NT2/D1 (cell line): ENCODE results near the gene MAP2.

Experiments
- DNase-seq: peaks from one replicate; pipeline ENCODE4 v3.0.0-alpha.2; 2011; ENCODE audit warnings: low read depth, low spot score
- H3K27me3 ChIP-seq: 2 replicates; pipeline ENCODE4 v1.6.0; 2011; ENCODE audit warnings: mild to moderate bottlenecking; ENCODE audit not compliant: insufficient read length, insufficient read depth
- H3K36me3 ChIP-seq: 2 replicates; pipeline ENCODE4 v1.6.1; 2011; ENCODE audit warnings: mild to moderate bottlenecking, low read length, mixed read lengths; ENCODE audit not compliant: insufficient read depth, insufficient read length
- H3K4me1 ChIP-seq: 2 replicates; pipeline ENCODE4 v1.5.1; 2011; ENCODE audit not compliant: insufficient read depth, insufficient read length
- H3K4me3 ChIP-seq: 2 replicates; pipeline ENCODE4 v1.5.1; 2011; ENCODE audit warnings: low read depth; ENCODE audit not compliant: insufficient read length
- H3K9ac ChIP-seq: 2 replicates; pipeline ENCODE4 v1.6.0; 2011; ENCODE audit warnings: low read depth; ENCODE audit not compliant: insufficient read length
- H3K9me3 ChIP-seq: 2 replicates; pipeline ENCODE4 v1.5.1; 2011; ENCODE audit warnings: mild to moderate bottlenecking, low read length; ENCODE audit not compliant: insufficient read depth
- SUZ12 ChIP-seq: IDR thresholded peaks from 2 replicates; pipeline ENCODE4 v1.6.1; 2011; ENCODE audit not compliant: insufficient read length, insufficient read depth; ENCODE audit errors: extremely low read depth
- YY1 ChIP-seq: IDR thresholded peaks from 2 replicates; pipeline ENCODE4 v1.6.1; 2011; ENCODE audit not compliant: insufficient read length, insufficient read depth
- ZNF274 ChIP-seq: IDR thresholded peaks from 2 replicates; pipeline ENCODE4 v1.6.1; 2011; ENCODE audit warnings: mild to moderate bottlenecking, low read depth, low read length

MAP2 gene

GRCh38 chr2:209686448-209686847 lies 262.6 kb downstream of the MAP2 start:
- H3K27me3 ChIP-seq: no peaks in the 10 kb centered on the region
- no peak overlapping the region for H3K9ac ChIP-seq
- no peak for DNase-seq
- no peaks in the 10 kb centered on the region for H3K9me3 ChIP-seq
- no peak overlapping the region for H3K4me3 ChIP-seq
- H3K4me1 ChIP-seq: no peaks in the 10 kb centered on the region
- TF ChIP-seq SUZ12 (no peak), YY1 (no peak), ZNF274 (no peak)
- no peaks in the 10 kb centered on the region for H3K36me3 ChIP-seq

DNA sequence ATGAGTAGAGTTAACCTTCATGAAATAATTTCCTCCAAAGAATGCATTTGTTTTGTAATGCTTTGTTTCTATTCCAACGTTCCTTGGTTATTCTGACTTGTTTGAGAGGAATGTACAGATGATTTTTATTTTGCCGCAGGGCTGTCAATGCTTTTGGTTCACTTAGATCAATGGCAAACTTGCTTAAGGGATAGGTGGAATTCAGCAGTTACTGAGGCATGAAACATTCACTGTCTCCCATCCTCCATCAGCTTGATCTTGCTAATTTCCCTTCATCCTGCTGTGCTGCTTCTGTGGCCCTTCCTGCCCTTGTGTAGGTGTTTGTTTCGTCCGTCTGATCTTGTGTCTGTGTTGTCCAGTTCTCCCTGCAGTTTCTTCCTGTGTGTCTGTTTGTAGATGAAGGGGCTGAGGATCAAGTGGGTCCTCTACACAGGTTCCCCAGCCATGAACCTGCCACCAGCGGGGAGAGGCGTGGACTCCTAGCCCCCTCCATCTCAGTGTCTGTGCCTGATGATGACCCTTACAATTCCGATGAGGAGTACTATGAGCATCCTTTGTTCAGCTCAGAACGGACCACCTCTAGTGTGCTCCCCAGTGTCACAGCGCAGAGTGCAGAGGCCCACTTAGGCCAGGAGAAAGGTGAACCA lies 263.6 kb downstream of the MAP2 start:
- no peaks in the 10 kb centered on the region for H3K4me1 ChIP-seq
- H3K4me3 ChIP-seq: no peak overlapping the region
- H3K9me3 ChIP-seq: no peaks in the 10 kb centered on the region
- H3K36me3 ChIP-seq: no peaks in the 10 kb centered on the region
- H3K9ac ChIP-seq: no peak overlapping the region
- DNase-seq: no peak
- TF ChIP-seq SUZ12 (no peak), YY1 (no peak), ZNF274 (no peak)
- H3K27me3 ChIP-seq: no peaks in the 10 kb centered on the region

GRCh38 chr2:209688385-209688784 lies 264.5 kb downstream of the MAP2 start:
- no peak for DNase-seq
- TF ChIP-seq YY1 (no peak), ZNF274 (no peak), SUZ12 (no peak)

GRCh38 chr2:209690029-209690754 lies 266.3 kb downstream of the MAP2 start:
- H3K9ac ChIP-seq: no peak overlapping the region
- no peaks in the 10 kb centered on the region for H3K9me3 ChIP-seq
- H3K4me3 ChIP-seq: no peak overlapping the region
- H3K27me3 ChIP-seq: no peaks in the 10 kb centered on the region
- no peak for DNase-seq
- H3K4me1 ChIP-seq: no peaks in the 10 kb centered on the region
- no peak for TF ChIP-seq ZNF274
- TF ChIP-seq SUZ12: no peak
- TF ChIP-seq YY1: no peak
- H3K36me3 ChIP-seq: no peaks in the 10 kb centered on the region

More at GRCh38 chr2:209688385-209688784, 264.5 kb downstream of the MAP2 start:
- H3K4me3 ChIP-seq: no peak overlapping the region
- H3K4me1 ChIP-seq: no peaks in the 10 kb centered on the region
- H3K27me3 ChIP-seq: no peaks in the 10 kb centered on the region
- H3K9ac ChIP-seq: no peak overlapping the region
- no peaks in the 10 kb centered on the region for H3K9me3 ChIP-seq
- no peaks in the 10 kb centered on the region for H3K36me3 ChIP-seq

DNA sequence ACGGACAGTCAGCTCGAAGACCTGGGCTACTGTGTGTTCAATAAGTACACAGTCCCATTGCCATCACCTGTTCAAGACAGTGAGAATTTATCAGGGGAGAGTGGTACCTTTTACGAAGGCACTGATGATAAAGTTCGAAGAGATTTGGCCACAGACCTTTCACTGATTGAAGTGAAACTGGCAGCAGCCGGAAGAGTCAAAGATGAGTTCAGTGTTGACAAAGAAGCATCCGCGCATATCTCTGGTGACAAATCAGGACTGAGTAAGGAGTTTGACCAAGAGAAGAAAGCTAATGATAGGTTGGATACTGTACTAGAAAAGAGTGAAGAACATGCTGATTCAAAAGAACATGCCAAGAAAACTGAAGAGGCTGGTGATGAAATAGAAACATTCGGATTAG lies 270.9 kb downstream of the MAP2 start:
- Histone ChIP-seq H3K4me3 (no peak overlapping the region), H3K36me3 (no peaks in the 10 kb centered on the region)

DNA sequence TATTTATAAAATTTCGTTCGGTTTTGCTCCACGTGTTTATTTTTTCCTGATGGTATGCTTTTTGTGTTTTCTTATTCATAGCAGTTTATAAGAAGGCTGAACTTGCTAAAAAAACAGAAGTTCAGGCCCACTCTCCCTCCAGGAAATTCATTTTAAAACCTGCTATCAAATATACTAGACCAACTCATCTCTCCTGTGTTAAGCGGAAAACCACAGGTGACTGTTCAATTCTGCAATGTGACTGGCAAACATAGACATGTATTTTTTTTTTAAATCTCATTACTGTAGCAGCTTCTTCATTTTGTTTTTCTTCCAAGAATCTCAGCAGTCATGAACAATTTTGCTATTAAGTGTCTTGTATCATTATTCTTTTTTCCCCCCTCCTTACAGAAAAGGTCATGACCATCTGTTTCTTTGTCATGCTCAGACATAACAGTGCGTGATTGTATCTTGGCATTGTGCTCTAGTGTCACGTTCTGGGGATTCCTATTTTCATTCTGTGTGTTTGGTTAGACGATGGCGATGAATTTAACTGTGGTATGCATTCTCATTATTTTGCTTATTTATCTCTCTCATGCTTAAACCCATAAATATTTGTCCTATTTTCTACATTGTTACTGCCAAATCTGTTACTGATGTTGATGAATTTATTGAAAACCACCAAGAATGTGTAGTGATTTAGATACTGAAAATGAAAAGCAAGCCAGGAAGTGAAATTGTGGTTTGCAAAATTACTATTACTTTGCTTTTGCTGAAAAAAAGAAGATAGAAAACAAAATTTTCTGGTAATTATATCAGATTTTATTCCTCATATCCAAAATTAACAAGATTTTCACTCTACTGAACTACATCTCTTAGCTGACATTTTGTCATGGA lies 273.2 kb downstream of the MAP2 start:
- no peak for TF ChIP-seq SUZ12
- Histone ChIP-seq H3K4me3 (no peak overlapping the region), H3K9me3 (no peaks in the 10 kb centered on the region), H3K9ac (no peak overlapping the region), H3K27me3 (no peaks in the 10 kb centered on the region), H3K36me3 (no peaks in the 10 kb centered on the region), H3K4me1 (no peaks in the 10 kb centered on the region)
- no peak for DNase-seq

More for the DNA sequence above, 270.9 kb downstream of the MAP2 start:
- no peaks in the 10 kb centered on the region for H3K4me1 ChIP-seq
- no peaks in the 10 kb centered on the region for H3K9me3 ChIP-seq
- H3K27me3 ChIP-seq: no peaks in the 10 kb centered on the region
- DNase-seq: no peak
- H3K9ac ChIP-seq: no peak overlapping the region
- TF ChIP-seq SUZ12 (no peak), YY1 (no peak), ZNF274 (no peak)

- Histone ChIP-seq H3K9ac (no peak overlapping the region), H3K4me3 (no peak overlapping the region), H3K27me3 (no peaks in the 10 kb centered on the region), H3K36me3 (no peaks in the 10 kb centered on the region), H3K9me3 (no peaks in the 10 kb centered on the region), H3K4me1 (no peaks in the 10 kb centered on the region)
- DNase-seq: no peak
- TF ChIP-seq SUZ12 (no peak), ZNF274 (no peak), YY1 (no peak)
These were observed 278.9 kb downstream of the MAP2 start for GRCh38 chr2:209702775-209703174.
